Raji (cell line): Measurements from ENCODE around the gene GRIA4.

ENCODE experiments used
- POLR2A ChIP-seq: IDR thresholded peaks from 2 replicates; pipeline ENCODE4 v1.6.1; 2011; ENCODE audit warnings: low read depth, low read length, control low read depth; ENCODE audit not compliant: insufficient read depth

GRIA4 gene

DNA sequence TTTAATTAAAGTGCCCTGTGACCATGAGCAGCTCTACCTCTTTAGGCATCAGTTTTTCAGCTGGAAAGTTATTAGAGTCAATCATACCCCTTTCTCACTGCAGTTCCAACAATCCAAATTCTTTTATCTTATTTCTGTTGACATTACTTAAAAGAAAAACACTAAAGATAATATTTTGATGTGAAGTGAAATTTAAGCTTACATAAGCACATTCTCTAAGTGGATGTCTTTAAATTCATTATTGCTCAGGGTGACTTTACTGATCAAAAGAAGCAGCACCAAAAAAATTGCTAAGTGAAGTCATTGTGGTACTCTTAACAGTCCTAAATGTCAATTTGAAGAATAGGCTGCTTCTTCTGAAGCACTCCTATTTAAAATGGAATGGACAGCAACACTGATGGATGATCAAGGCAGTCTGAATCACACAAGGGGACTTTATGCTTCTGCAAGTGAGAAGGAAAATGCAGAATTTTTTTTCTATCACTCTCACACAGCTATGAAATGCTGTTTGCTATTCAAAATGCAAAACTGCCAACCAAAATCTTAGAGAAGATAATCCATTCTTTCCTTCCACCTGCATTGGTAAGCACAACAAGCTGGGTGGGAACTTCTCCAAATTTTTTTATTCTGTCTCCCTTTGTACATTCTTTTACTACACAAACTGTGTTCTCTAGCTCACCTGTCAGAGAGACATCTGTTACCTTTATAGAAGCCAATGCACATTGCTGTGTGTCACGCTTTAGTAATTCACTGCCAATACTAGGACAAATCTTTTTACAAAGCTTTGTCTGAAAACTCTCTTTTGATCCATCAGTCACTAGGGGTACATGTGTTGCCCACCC is 179.9 kb downstream of the GRIA4 start:
- no peak for TF ChIP-seq POLR2A

GRCh38 chr11:105790840-105791239 is 181.0 kb downstream of the GRIA4 start:
- no peak for TF ChIP-seq POLR2A

DNA sequence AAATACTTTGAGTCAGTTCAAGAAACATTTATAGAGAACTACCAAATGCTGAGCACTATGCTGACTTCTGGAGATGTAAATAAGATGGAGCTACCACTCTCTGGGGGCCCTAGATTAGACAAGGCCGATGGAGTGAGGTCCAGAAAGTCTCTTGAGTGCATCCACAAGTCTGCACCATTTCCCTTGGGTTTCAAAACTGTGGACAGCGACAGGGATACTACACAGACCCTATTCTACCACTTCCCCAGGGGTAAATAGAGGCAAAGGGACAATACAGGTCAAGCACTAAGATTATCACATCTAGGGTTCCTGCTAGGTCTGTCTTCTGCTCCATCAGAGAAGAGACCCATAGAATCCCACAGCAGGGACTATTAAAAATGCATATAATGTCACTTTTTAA is 183.2 kb downstream of the GRIA4 start:
- no peak for TF ChIP-seq POLR2A

DNA sequence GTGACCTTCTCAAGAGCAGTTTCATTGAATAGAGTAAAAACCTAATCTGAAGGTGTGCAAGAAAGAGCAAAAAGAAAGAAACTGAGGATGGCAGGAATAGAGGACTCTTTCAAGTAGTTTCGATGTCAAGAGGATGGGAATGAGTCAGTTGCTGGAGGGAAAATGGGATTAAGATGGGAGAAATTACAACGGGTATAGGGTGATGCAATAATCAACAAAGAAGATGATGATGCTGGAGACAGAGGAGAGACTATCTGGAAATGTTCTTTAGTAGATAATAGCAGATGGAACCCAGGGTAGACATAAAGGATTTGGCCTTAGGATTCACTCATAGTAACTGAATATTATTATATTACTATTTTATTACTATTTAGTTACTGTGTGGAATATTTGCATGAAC is 189.4 kb downstream of the GRIA4 start:
- TF ChIP-seq POLR2A: no peak

- TF ChIP-seq POLR2A: no peak
These were observed 190.0 kb downstream of the GRIA4 start for GRCh38 chr11:105799728-105800462.

GRCh38 chr11:105802390-105802789 is 192.5 kb downstream of the GRIA4 start:
- no peak for TF ChIP-seq POLR2A

DNA sequence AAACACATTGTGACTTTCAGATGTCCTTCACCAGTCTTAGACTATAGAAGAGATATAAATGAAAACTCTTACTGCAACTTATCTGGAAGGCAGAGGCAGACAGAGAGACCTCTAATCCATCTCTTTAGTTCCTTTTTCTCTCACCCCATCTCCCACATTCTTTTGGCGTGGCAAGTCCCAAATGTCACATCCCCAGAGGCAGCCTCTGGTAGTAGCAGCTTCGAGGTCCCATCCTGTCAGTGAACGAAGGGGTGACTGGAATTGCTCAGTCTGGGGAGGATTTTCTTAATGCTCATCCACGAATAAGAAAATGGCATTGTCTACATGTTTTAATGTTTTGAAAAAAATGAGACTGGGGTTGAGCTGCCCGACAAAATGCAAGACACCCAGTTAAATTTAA is 201.4 kb downstream of the GRIA4 start:
- no peak for TF ChIP-seq POLR2A

- TF ChIP-seq POLR2A: no peak
These were observed 211.5 kb downstream of the GRIA4 start for GRCh38 chr11:105821372-105821771.

DNA sequence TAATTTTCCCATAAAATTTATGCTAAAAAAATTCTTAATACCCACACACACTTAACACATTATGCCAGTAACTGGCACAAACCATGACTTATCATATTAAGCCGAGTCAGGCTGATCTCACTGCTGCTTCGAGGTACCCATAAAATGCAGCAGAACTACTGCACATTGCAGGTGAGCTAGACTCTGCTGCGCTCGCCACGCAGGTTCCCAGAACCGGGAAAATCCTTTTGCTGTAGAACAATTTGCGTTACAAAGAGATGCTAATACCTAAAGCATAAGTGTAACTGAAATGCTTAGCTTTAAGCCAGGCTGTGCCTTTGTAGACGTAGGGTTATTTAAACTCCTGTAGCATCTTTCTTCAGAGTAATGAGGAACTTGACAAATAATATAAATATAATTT is 211.9 kb downstream of the GRIA4 start:
- no peak for TF ChIP-seq POLR2A

GRCh38 chr11:105823495-105824033 is 213.7 kb downstream of the GRIA4 start:
- TF ChIP-seq POLR2A: no peak

GRCh38 chr11:105824457-105825013 is 214.7 kb downstream of the GRIA4 start:
- no peak for TF ChIP-seq POLR2A

GRCh38 chr11:105825141-105825540 is 215.3 kb downstream of the GRIA4 start:
- TF ChIP-seq POLR2A: no peak

GRCh38 chr11:105827906-105828305 is 218.0 kb downstream of the GRIA4 start:
- TF ChIP-seq POLR2A: no peak

DNA sequence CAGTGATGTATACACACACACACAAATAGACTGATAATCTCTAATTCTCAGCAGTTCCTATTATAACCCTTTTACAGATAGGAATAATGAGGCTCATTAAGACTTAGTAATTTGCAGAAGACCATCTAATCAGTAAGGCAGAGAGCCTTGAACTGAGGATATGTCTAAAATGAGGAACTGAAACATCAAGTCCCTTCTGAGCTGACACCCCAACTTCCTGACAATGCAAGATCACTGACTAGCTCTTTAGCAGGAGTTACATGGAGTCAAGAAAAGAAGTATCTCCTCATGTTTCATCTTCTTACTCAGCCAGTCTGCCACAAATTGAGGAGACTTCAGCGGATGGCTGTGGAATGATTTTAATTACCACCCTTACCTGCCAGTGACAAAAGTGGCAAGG is 219.2 kb downstream of the GRIA4 start:
- TF ChIP-seq POLR2A: no peak

DNA sequence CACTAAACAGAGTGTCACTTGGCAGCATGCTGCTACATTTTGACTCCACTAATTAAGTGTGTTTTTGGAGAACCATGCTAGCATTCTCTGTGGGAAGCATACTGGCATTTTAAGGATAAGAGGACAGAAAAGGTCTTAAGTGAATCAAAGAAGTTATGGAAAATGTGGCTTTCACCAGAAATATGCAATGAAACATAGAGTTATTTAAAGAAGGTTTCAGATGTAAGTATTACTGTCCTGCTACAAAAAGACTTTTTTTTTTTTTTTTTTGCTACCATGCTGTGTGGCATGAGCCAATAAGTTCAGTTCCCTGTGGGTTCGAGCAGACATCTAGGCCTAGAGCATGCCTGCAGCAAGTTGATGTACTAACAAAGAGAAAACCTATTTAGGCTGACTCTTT is 224.6 kb downstream of the GRIA4 start:
- no peak for TF ChIP-seq POLR2A

GRCh38 chr11:105838668-105839384 is 229.0 kb downstream of the GRIA4 start:
- TF ChIP-seq POLR2A: no peak

GRCh38 chr11:105840391-105840790 is 230.5 kb downstream of the GRIA4 start:
- TF ChIP-seq POLR2A: no peak
